PC-3 (cell line): ENCODE results near the gene RPL7L1.

Source experiments
- CTCF ChIP-seq: fragments of 300-600 bp; sonication (generic); conservative IDR thresholded peaks from 2 replicates; pipeline ENCODE4 v1.5.1; 2017; ENCODE audit warnings: antibody characterized with exemption, low read depth, mild to moderate bottlenecking, low read length
- EZH2 ChIP-seq: fragments of 300-600 bp; sonication (generic); IDR thresholded peaks from one replicate; pipeline ENCODE4 v1.6.1; 2017; ENCODE audit warnings: antibody characterized with exemption, mild to moderate bottlenecking, low read length; ENCODE audit not compliant: unreplicated experiment

GRCh38 chr6:42909835-42910234 lies 30.4 kb downstream of the RPL7L1 start:
- no peak for TF ChIP-seq CTCF
- no peak for TF ChIP-seq EZH2
